ENCODE data around the gene PPP1R17.
A peak's percentile ranks its signal among the peaks of the same experiment; 100 is the strongest.

The PPP1R17 gene

GRCh38 chr7:31735991-31736982 is 49.3 kb downstream of the PPP1R17 start:
- H3K4me3 ChIP-seq (ENCODE audit: low read depth, low read length) = no peak overlapping the region
- in situ Hi-C loops (cut with HindIII; ENCODE audit: low sequenced_read_pairs) = no loop called here
- DNase-seq (ENCODE audit: low read depth, low spot score) = peak; percentile 62
- peak; percentile 87 for TF ChIP-seq CTCF (IDR thresholded peaks at IDR 0.05; ENCODE audit: low read depth, low read length)

GRCh38 chr7:31741852-31742251 is 54.8 kb downstream of the PPP1R17 start:
- no peak for TF ChIP-seq CTCF (IDR thresholded peaks at IDR 0.05; ENCODE audit: low read depth, low read length)
- DNase-seq (ENCODE audit: low read depth, low spot score) = no peak
- in situ Hi-C loops (cut with HindIII; ENCODE audit: low sequenced_read_pairs) = no loop called here
- no peak overlapping the region for H3K4me3 ChIP-seq (ENCODE audit: low read depth, low read length)

- in situ Hi-C loops (cut with HindIII; ENCODE audit: low sequenced_read_pairs) = no loop called here
- H3K4me3 ChIP-seq (ENCODE audit: low read depth, low read length) = no peak overlapping the region
- DNase-seq (ENCODE audit: low read depth, low spot score) = peak; percentile 80
- peak; percentile 85 for TF ChIP-seq CTCF (IDR thresholded peaks at IDR 0.05; ENCODE audit: low read depth, low read length)
These were observed 57.4 kb downstream of the PPP1R17 start for GRCh38 chr7:31744294-31744874.

DNA sequence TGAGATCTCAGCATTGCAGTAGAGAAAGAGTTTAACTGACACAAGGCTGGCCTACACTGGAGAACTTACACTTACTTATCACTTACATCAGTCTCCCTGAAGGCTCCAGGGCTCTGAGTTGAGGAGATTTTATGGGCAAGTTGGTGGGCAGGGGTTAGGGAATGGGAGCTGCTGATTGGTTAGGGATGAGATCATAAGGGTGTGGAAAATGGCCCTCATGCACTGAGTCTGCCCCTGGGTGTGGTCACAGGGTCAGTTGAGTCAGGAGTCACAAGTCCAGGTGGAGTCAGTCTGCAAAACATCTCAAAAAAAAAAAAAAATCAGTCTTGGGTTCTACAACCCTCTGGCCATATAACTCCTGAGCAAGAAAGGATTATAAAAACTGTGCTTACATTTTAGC is 60.5 kb downstream of the PPP1R17 start:
- in situ Hi-C loops (cut with HindIII; ENCODE audit: low sequenced_read_pairs) = no loop called here
- no peak for DNase-seq (ENCODE audit: low read depth, low spot score)
- H3K4me3 ChIP-seq (ENCODE audit: low read depth, low read length) = no peak overlapping the region

DNA sequence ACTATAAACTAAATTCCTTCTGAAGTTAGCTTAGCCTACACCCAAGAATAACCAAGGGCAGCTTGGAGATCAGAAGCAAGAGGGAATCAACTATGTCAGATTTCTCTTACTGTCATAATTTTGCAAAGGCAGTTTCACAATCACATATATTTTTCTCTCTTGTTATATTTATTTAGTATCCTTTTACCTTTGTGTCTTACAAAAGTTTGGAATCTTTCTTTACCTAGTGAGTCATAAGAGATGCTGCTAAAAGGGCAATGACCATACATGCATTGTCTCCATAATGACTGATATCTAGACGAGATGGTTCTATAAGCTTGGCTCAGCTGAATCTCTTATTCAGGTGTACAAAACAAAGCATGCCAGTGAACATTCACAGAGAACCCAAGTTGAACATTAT is 61.1 kb downstream of the PPP1R17 start:
- TF ChIP-seq CTCF (IDR thresholded peaks at IDR 0.05; ENCODE audit: low read depth, low read length) = no peak
- in situ Hi-C loops (cut with HindIII; ENCODE audit: low sequenced_read_pairs) = no loop called here
- no peak for DNase-seq (ENCODE audit: low read depth, low spot score)

More for the DNA sequence above, 60.5 kb downstream of the PPP1R17 start:
- no peak for TF ChIP-seq CTCF (IDR thresholded peaks at IDR 0.05; ENCODE audit: low read depth, low read length)

DNA sequence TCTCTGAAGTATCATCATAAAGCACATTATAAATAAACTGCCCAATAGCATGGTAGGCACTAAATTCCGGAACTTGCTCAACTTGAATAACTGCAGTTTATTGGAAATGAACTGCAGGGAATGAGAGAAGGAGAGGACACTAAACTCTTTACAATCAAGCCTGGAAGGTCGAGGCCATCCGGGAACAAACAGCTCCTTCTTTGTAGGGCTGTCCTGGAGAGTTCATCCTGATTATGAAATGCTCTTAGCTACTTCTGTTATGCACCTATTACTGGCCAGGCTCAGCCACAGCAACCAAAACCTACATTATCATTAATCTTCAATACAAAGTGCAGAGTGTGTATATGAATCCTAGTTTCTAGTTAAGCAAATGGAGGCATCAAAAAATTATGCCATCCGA is 64.7 kb downstream of the PPP1R17 start:
- no peak for DNase-seq (ENCODE audit: low read depth, low spot score)
- TF ChIP-seq CTCF (IDR thresholded peaks at IDR 0.05; ENCODE audit: low read depth, low read length) = no peak
- no peak overlapping the region for H3K4me3 ChIP-seq (ENCODE audit: low read depth, low read length)
- in situ Hi-C loops (cut with HindIII; ENCODE audit: low sequenced_read_pairs) = no loop called here

More for the DNA sequence above, 61.1 kb downstream of the PPP1R17 start:
- H3K4me3 ChIP-seq (ENCODE audit: low read depth, low read length) = no peak overlapping the region

All from astrocyte of the spinal cord (primary cell).